ENCODE data around the gene DOCK8. TPM values are rescaled to one million over a fixed set of nuclear protein-coding genes. Genes with fewer than 3 reads are reported as not detected.
"Not testable (repeated sequence)": the region's sequence is repeated elsewhere in the genome, so short reads cannot be mapped to it uniquely, and the experiment has no call there.

DOCK8 gene
- total RNA-seq, 2 experiments from 2014 or later = 110 to 114 TPM

- no peak for DNase-seq
- CTCF ChIA-PET = interaction anchor here (0.6 to 2.3 kb wide), 4 partner anchors 69 to 389 kb away, joined by 3 to 8 read pairs (median 4); no protein-coding TSS in a partner anchor
- peaks cover 9% of the 10 kb centered on the region for H3K27me3 Mint-ChIP-seq (ENCODE audit: low read depth)
- H3K9me3 Mint-ChIP-seq = no peaks in the 10 kb centered on the region
- intact Hi-C loops (cut with micrococcal nuclease) = loop anchor here (1.0 kb wide), 2 partner anchors 57 to 92 kb away; no protein-coding TSS in a partner anchor
- no peak overlapping the region for H3K27ac Mint-ChIP-seq
- peaks cover 3% of the 10 kb centered on the region for H3K4me1 Mint-ChIP-seq (ENCODE audit: low read depth)
- H3K4me3 Mint-ChIP-seq = peak overlapping the region; percentile 76
- no peaks in the 10 kb centered on the region for H3K36me3 Mint-ChIP-seq (ENCODE audit: low read depth)
Measured at GRCh38 chr9:215631-216155, 1.0 kb downstream of the DOCK8 start.

- Mint-ChIP-seq H3K4me3 (no peak overlapping the region), H3K9me3 (no peaks in the 10 kb centered on the region), H3K27me3 (ENCODE audit: low read depth) (peaks cover 9% of the 10 kb centered on the region), H3K36me3 (ENCODE audit: low read depth) (no peaks in the 10 kb centered on the region), H3K4me1 (ENCODE audit: low read depth) (peaks cover 3% of the 10 kb centered on the region), H3K27ac (no peak overlapping the region)
- no peak for DNase-seq
- intact Hi-C loops (cut with micrococcal nuclease) = no loop called here
- CTCF ChIA-PET = interaction anchor here (0.6 kb wide), 1 partner anchor 131 kb away, joined by 3 read pairs; no protein-coding TSS in a partner anchor
Measured at GRCh38 chr9:216866-217265, 2.2 kb downstream of the DOCK8 start.

- Mint-ChIP-seq H3K27ac (no peak overlapping the region), H3K4me1 (ENCODE audit: low read depth) (peaks cover 6% of the 10 kb centered on the region), H3K9me3 (no peaks in the 10 kb centered on the region), H3K27me3 (ENCODE audit: low read depth) (peaks cover 9% of the 10 kb centered on the region), H3K4me3 (no peak overlapping the region), H3K36me3 (ENCODE audit: low read depth) (no peaks in the 10 kb centered on the region)
- DNase-seq = no peak
- intact Hi-C loops (cut with micrococcal nuclease) = no loop called here
- CTCF ChIA-PET = no interaction called here
Measured at GRCh38 chr9:217950-218349, 3.3 kb downstream of the DOCK8 start.

- H3K36me3 Mint-ChIP-seq (ENCODE audit: low read depth); H3K4me3 Mint-ChIP-seq; CTCF ChIA-PET; H3K4me1 Mint-ChIP-seq (ENCODE audit: low read depth); H3K27ac Mint-ChIP-seq; intact Hi-C loops (cut with micrococcal nuclease); H3K27me3 Mint-ChIP-seq (ENCODE audit: low read depth); H3K9me3 Mint-ChIP-seq; DNase-seq: not testable (repeated sequence)
Measured at GRCh38 chr9:219036-219435, 4.4 kb downstream of the DOCK8 start.

- no peaks in the 10 kb centered on the region for H3K9me3 Mint-ChIP-seq
- H3K4me3 Mint-ChIP-seq = no peak overlapping the region
- no peak overlapping the region for H3K27ac Mint-ChIP-seq
- CTCF ChIA-PET = interaction anchor here (0.7 kb wide), 1 partner anchor 359 kb away, joined by 6 read pairs; no protein-coding TSS in a partner anchor
- H3K36me3 Mint-ChIP-seq (ENCODE audit: low read depth) = no peaks in the 10 kb centered on the region
- intact Hi-C loops (cut with micrococcal nuclease) = no loop called here
- no peak for DNase-seq
- peaks cover 6% of the 10 kb centered on the region for H3K4me1 Mint-ChIP-seq (ENCODE audit: low read depth)
- H3K27me3 Mint-ChIP-seq (ENCODE audit: low read depth) = peaks cover 9% of the 10 kb centered on the region
Measured at GRCh38 chr9:219670-220365, 5.2 kb downstream of the DOCK8 start.

GRCh38 chr9:221989-222776 is 7.5 kb downstream of the DOCK8 start:
- no peaks in the 10 kb centered on the region for H3K9me3 Mint-ChIP-seq
- H3K36me3 Mint-ChIP-seq (ENCODE audit: low read depth) = no peaks in the 10 kb centered on the region
- H3K27ac Mint-ChIP-seq = no peak overlapping the region
- H3K4me1 Mint-ChIP-seq (ENCODE audit: low read depth) = peaks cover 3% of the 10 kb centered on the region
- no peak for DNase-seq
- intact Hi-C loops (cut with micrococcal nuclease) = no loop called here
- H3K4me3 Mint-ChIP-seq = no peak overlapping the region
- peaks cover 2% of the 10 kb centered on the region for H3K27me3 Mint-ChIP-seq (ENCODE audit: low read depth)
- CTCF ChIA-PET = interaction anchor here (0.6 to 0.7 kb wide), 4 partner anchors 15 to 518 kb away, joined by 3 to 4 read pairs (median 3); no protein-coding TSS in a partner anchor

- Mint-ChIP-seq H3K9me3 (no peaks in the 10 kb centered on the region), H3K4me1 (ENCODE audit: low read depth) (peaks cover 3% of the 10 kb centered on the region), H3K27ac (no peak overlapping the region), H3K36me3 (ENCODE audit: low read depth) (no peaks in the 10 kb centered on the region), H3K4me3 (no peak overlapping the region), H3K27me3 (ENCODE audit: low read depth) (no peaks in the 10 kb centered on the region)
- intact Hi-C loops (cut with micrococcal nuclease) = no loop called here
- no peak for DNase-seq
- CTCF ChIA-PET = no interaction called here
Measured at GRCh38 chr9:223152-223551, 8.5 kb downstream of the DOCK8 start.

- Mint-ChIP-seq H3K27me3 (ENCODE audit: low read depth) (no peaks in the 10 kb centered on the region), H3K4me3 (no peak overlapping the region), H3K27ac (no peak overlapping the region), H3K36me3 (ENCODE audit: low read depth) (no peaks in the 10 kb centered on the region), H3K9me3 (no peaks in the 10 kb centered on the region), H3K4me1 (ENCODE audit: low read depth) (peaks cover 3% of the 10 kb centered on the region)
- no peak for DNase-seq
- intact Hi-C loops (cut with micrococcal nuclease) = no loop called here
- CTCF ChIA-PET = no interaction called here
Measured at GRCh38 chr9:224026-224425, 9.4 kb downstream of the DOCK8 start.

- peaks cover 3% of the 10 kb centered on the region for H3K4me1 Mint-ChIP-seq (ENCODE audit: low read depth)
- intact Hi-C loops (cut with micrococcal nuclease) = no loop called here
- CTCF ChIA-PET = no interaction called here
- no peak overlapping the region for H3K4me3 Mint-ChIP-seq
- H3K36me3 Mint-ChIP-seq (ENCODE audit: low read depth) = no peaks in the 10 kb centered on the region
- peak; percentile 8 for DNase-seq
- H3K27me3 Mint-ChIP-seq (ENCODE audit: low read depth) = no peaks in the 10 kb centered on the region
- H3K9me3 Mint-ChIP-seq = no peaks in the 10 kb centered on the region
- no peak overlapping the region for H3K27ac Mint-ChIP-seq
Measured at GRCh38 chr9:224582-225520, 10.2 kb downstream of the DOCK8 start.

GRCh38 chr9:227860-228259 is 13.2 kb downstream of the DOCK8 start:
- no peak overlapping the region for H3K27ac Mint-ChIP-seq
- peaks cover 1% of the 10 kb centered on the region for H3K9me3 Mint-ChIP-seq
- H3K4me3 Mint-ChIP-seq = no peak overlapping the region
- DNase-seq = no peak
- intact Hi-C loops (cut with micrococcal nuclease) = no loop called here
- H3K4me1 Mint-ChIP-seq (ENCODE audit: low read depth) = no peaks in the 10 kb centered on the region
- CTCF ChIA-PET = no interaction called here
- H3K36me3 Mint-ChIP-seq (ENCODE audit: low read depth) = no peaks in the 10 kb centered on the region
- no peaks in the 10 kb centered on the region for H3K27me3 Mint-ChIP-seq (ENCODE audit: low read depth)

- H3K27ac Mint-ChIP-seq = no peak overlapping the region
- H3K9me3 Mint-ChIP-seq = peaks cover 3% of the 10 kb centered on the region
- CTCF ChIA-PET = no interaction called here
Measured at GRCh38 chr9:228929-229695, 14.4 kb downstream of the DOCK8 start.

More at GRCh38 chr9:228929-229695, 14.4 kb downstream of the DOCK8 start:
- H3K36me3 Mint-ChIP-seq (ENCODE audit: low read depth) = no peaks in the 10 kb centered on the region
- H3K27me3 Mint-ChIP-seq (ENCODE audit: low read depth) = no peaks in the 10 kb centered on the region
- no peaks in the 10 kb centered on the region for H3K4me1 Mint-ChIP-seq (ENCODE audit: low read depth)
- H3K4me3 Mint-ChIP-seq = no peak overlapping the region
- intact Hi-C loops (cut with micrococcal nuclease) = no loop called here
- DNase-seq = no peak

Measured in activated naive CD4-positive, alpha-beta T cell treated with anti-CD3 and anti-CD28 coated beads for 36 hours (primary cell).